Epithelial cell of proximal tubule (primary cell): ENCODE results near the gene LRRC45. TPM values are rescaled to one million over a fixed set of nuclear protein-coding genes. Genes with fewer than 3 reads are reported as not detected.

Experiments used
- DNase-seq: peaks from one replicate; pipeline ENCODE4 v3.0.0-alpha.2; 2011; ENCODE audit warnings: low read depth
- H3K4me3 ChIP-seq: 2 replicates; pipeline ENCODE4 v1.5.1; 2011; ENCODE audit warnings: low read depth, mild to moderate bottlenecking, low read length
- CTCF ChIP-seq: conservative IDR thresholded peaks from 2 replicates; pipeline ENCODE4 v1.5.1; 2012; ENCODE audit warnings: low read depth, mild to moderate bottlenecking, low read length
- total RNA-seq: library from RNA; depleted of rRNA; stranded (reverse); fragments of >200 nt; gene quantifications from 2 replicates; pipeline ENCODE4 v1.2.3, GENCODE V29; 2015

LRRC45 gene
- total RNA-seq, 1 donor from 2014 or later, result 44.5 TPM

- H3K4me3 ChIP-seq, result no peak overlapping the region
- TF ChIP-seq CTCF, result no peak
- no peak for DNase-seq
These were observed 36.3 kb downstream of the LRRC45 start for GRCh38 chr17:82059272-82060000.

GRCh38 chr17:82060001-82060380 is 36.9 kb downstream of the LRRC45 start:
- no peak for DNase-seq
- no peak overlapping the region for H3K4me3 ChIP-seq

GRCh38 chr17:82060614-82061013 is 37.5 kb downstream of the LRRC45 start:
- no peak overlapping the region for H3K4me3 ChIP-seq
- no peak for DNase-seq
- no peak for TF ChIP-seq CTCF

More at GRCh38 chr17:82060001-82060380, 36.9 kb downstream of the LRRC45 start:
- TF ChIP-seq CTCF, result no peak

- H3K4me3 ChIP-seq, result no peak overlapping the region
- no peak for TF ChIP-seq CTCF
These were observed 38.2 kb downstream of the LRRC45 start for GRCh38 chr17:82061047-82061925.

GRCh38 chr17:82062076-82062983 is 39.2 kb downstream of the LRRC45 start:
- H3K4me3 ChIP-seq, result no peak overlapping the region
- TF ChIP-seq CTCF, result peak; percentile 3
- DNase-seq, result no peak

More at GRCh38 chr17:82061047-82061925, 38.2 kb downstream of the LRRC45 start:
- no peak for DNase-seq

- no peak for DNase-seq
- no peak overlapping the region for H3K4me3 ChIP-seq
- TF ChIP-seq CTCF, result no peak
These were observed 39.9 kb downstream of the LRRC45 start for GRCh38 chr17:82062984-82063368.
